HEK293 (cell line): ENCODE data around the gene KIF5A.

Experiments used
- GLI2 ChIP-seq: fragments of 450-650 bp; formaldehyde crosslinking; IDR thresholded peaks from 2 replicates; pipeline ENCODE4; 2017; ENCODE audit warnings: missing biosample characterization, missing genetic modification characterization, low read depth, borderline replicate concordance
- GLIS2 ChIP-seq: fragments of 450-650 bp; formaldehyde crosslinking; IDR thresholded peaks from 2 replicates; pipeline ENCODE4 v1.5.1; 2016; ENCODE audit warnings: missing biosample characterization, missing genetic modification characterization
- HIC1 ChIP-seq: fragments of 450-650 bp; formaldehyde crosslinking; IDR thresholded peaks from 2 replicates; pipeline ENCODE4 v1.5.1; 2016; ENCODE audit warnings: missing biosample characterization, missing genetic modification characterization
- KLF9 ChIP-seq: fragments of 450-650 bp; formaldehyde crosslinking; IDR thresholded peaks from 2 replicates; pipeline ENCODE4 v1.5.1; 2016; ENCODE audit warnings: missing biosample characterization, missing genetic modification characterization, low read depth
- PRDM10 ChIP-seq: fragments of 450-650 bp; formaldehyde crosslinking; IDR thresholded peaks from 2 replicates; pipeline ENCODE4 v1.5.1; 2016; ENCODE audit warnings: missing biosample characterization, missing genetic modification characterization
- PRDM4 ChIP-seq: fragments of 450-650 bp; formaldehyde crosslinking; IDR thresholded peaks from 2 replicates; pipeline ENCODE4 v1.5.1; 2017; ENCODE audit warnings: missing biosample characterization, missing genetic modification characterization
- YY1 ChIP-seq: fragments of 450-650 bp; formaldehyde crosslinking; IDR thresholded peaks from 2 replicates; pipeline ENCODE4 v1.5.1; 2018; ENCODE audit warnings: missing biosample characterization, missing genetic modification characterization
- ZBTB17 ChIP-seq: fragments of 450-650 bp; formaldehyde crosslinking; IDR thresholded peaks from 2 replicates; pipeline ENCODE4 v1.5.1; 2016; ENCODE audit warnings: missing biosample characterization, missing genetic modification characterization
- ZFHX2 ChIP-seq: fragments of 450-650 bp; formaldehyde crosslinking; conservative IDR thresholded peaks from 2 replicates; pipeline ENCODE4 v1.5.1; 2016; ENCODE audit warnings: missing biosample characterization, missing genetic modification characterization
- ZNF10 ChIP-seq: fragments of 450-650 bp; formaldehyde crosslinking; IDR thresholded peaks from 2 replicates; pipeline ENCODE4 v1.5.1; 2017; ENCODE audit warnings: missing biosample characterization, missing genetic modification characterization
- ZNF121 ChIP-seq: fragments of 450-650 bp; formaldehyde crosslinking; IDR thresholded peaks from 2 replicates; pipeline ENCODE4 v1.5.1; 2016; ENCODE audit warnings: missing biosample characterization, missing genetic modification characterization
- ZNF16 ChIP-seq: fragments of 450-650 bp; formaldehyde crosslinking; IDR thresholded peaks from 2 replicates; pipeline ENCODE4 v1.5.1; 2016; ENCODE audit warnings: low read depth, missing biosample characterization, missing genetic modification characterization
- ZNF169 ChIP-seq: fragments of 450-650 bp; formaldehyde crosslinking; IDR thresholded peaks from 2 replicates; pipeline ENCODE4 v1.5.1; 2016; ENCODE audit warnings: missing biosample characterization, missing genetic modification characterization
- ZNF174 ChIP-seq: fragments of 450-650 bp; formaldehyde crosslinking; IDR thresholded peaks from 2 replicates; pipeline ENCODE4 v1.5.0; 2017; ENCODE audit warnings: missing biosample characterization, mild to moderate bottlenecking, missing genetic modification characterization
- ZNF214 ChIP-seq: fragments of 450-650 bp; formaldehyde crosslinking; IDR thresholded peaks from 2 replicates; pipeline ENCODE4 v1.5.1; 2017; ENCODE audit warnings: missing biosample characterization, mild to moderate bottlenecking, missing genetic modification characterization, borderline replicate concordance
- ZNF24 ChIP-seq: fragments of 450-650 bp; formaldehyde crosslinking; IDR thresholded peaks from 2 replicates; pipeline ENCODE4 v1.5.1; 2016; ENCODE audit warnings: missing biosample characterization, missing genetic modification characterization
- ZNF274 ChIP-seq, 2 experiments: fragments of 200-500 bp in 1 of 2; fragments of 450-650 bp in 1 of 2; sonication (Bioruptor generic) in 1 of 2; formaldehyde crosslinking in 1 of 2; IDR thresholded peaks; 2 replicates each; pipeline versions ENCODE4 v1.5.1 to v1.6.1; 2014 to 2016; ENCODE audit warnings: borderline replicate concordance in 1 of 2, inconsistent platforms in 1 of 2, low read length in 1 of 2, missing biosample characterization in 1 of 2, missing genetic modification characterization in 1 of 2
- ZNF335 ChIP-seq: fragments of 450-650 bp; formaldehyde crosslinking; conservative IDR thresholded peaks from 2 replicates; pipeline ENCODE4 v1.5.1; 2016; ENCODE audit warnings: missing biosample characterization, missing genetic modification characterization
- ZNF433 ChIP-seq: fragments of 450-650 bp; formaldehyde crosslinking; IDR thresholded peaks from 2 replicates; pipeline ENCODE4 v1.5.1; 2016; ENCODE audit warnings: missing biosample characterization, missing genetic modification characterization, low read depth
- ZNF473 ChIP-seq: fragments of 450-650 bp; formaldehyde crosslinking; IDR thresholded peaks from 2 replicates; pipeline ENCODE4 v1.5.1; 2017; ENCODE audit warnings: missing biosample characterization, missing genetic modification characterization
- ZNF513 ChIP-seq: fragments of 450-650 bp; IDR thresholded peaks from 2 replicates; pipeline ENCODE4 v1.5.1; 2018; ENCODE audit warnings: missing biosample characterization, missing genetic modification characterization
- ZNF530 ChIP-seq: fragments of 450-650 bp; formaldehyde crosslinking; IDR thresholded peaks from 2 replicates; pipeline ENCODE4 v1.5.1; 2016; ENCODE audit warnings: low read depth, missing biosample characterization, missing genetic modification characterization
- ZNF677 ChIP-seq: fragments of 450-650 bp; IDR thresholded peaks from 2 replicates; pipeline ENCODE4 v1.5.0; 2018; ENCODE audit warnings: missing biosample characterization, mild to moderate bottlenecking, missing genetic modification characterization, moderate library complexity
- ZSCAN30 ChIP-seq: fragments of 450-650 bp; IDR thresholded peaks from 2 replicates; pipeline ENCODE4 v1.5.1; 2018; ENCODE audit warnings: missing biosample characterization, mild to moderate bottlenecking, missing genetic modification characterization, moderate library complexity
- ZSCAN5A ChIP-seq: fragments of 450-650 bp; formaldehyde crosslinking; IDR thresholded peaks from 2 replicates; pipeline ENCODE4 v1.5.1; 2016; ENCODE audit warnings: missing biosample characterization, missing genetic modification characterization

Gene KIF5A

GRCh38 chr12:57632958-57633840, 83.4 kb downstream of the KIF5A start, which contains the start of gene B4GALNT1 (continued):
- TF ChIP-seq ZNF274 (IDR thresholded peaks at IDR 0.05; ENCODE audit: low read length) = no peak
- no peak for TF ChIP-seq ZNF274 (tag by site-specific recombination; IDR thresholded peaks at IDR 0.05; ENCODE audit: borderline replicate concordance)
- peak; percentile 97 for TF ChIP-seq ZNF335 (tag by site-specific recombination)
- no peak for TF ChIP-seq PRDM4 (tag by site-specific recombination)
- TF ChIP-seq ZBTB17 (tag by site-specific recombination) = peak; percentile 72
- no peak for TF ChIP-seq ZNF174 (tag by site-specific recombination)
- TF ChIP-seq ZNF677 (tag by site-specific recombination) = no peak
- peak; percentile 5; the same call in 1 of the 2 replicates for TF ChIP-seq GLIS2 (tag by site-specific recombination)
- no peak for TF ChIP-seq ZNF24
- TF ChIP-seq ZNF530 = no peak
- TF ChIP-seq ZNF513 (tag by site-specific recombination) = no peak
- TF ChIP-seq ZSCAN30 = peak; percentile 58
- TF ChIP-seq ZFHX2 (tag by site-specific recombination) = peak; percentile 90
- no peak for TF ChIP-seq HIC1 (tag by site-specific recombination)
- TF ChIP-seq ZNF473 (tag by site-specific recombination) = no peak
- TF ChIP-seq PRDM10 (tag by site-specific recombination) = no peak
- no peak for TF ChIP-seq ZNF121 (tag by site-specific recombination)
- TF ChIP-seq YY1 (tag by site-specific recombination) = no peak
- no peak for TF ChIP-seq ZNF169 (tag by site-specific recombination)
- no peak for TF ChIP-seq ZNF16
- TF ChIP-seq GLI2 = no peak
- TF ChIP-seq ZNF214 = no peak
- no peak for TF ChIP-seq ZNF433
- no peak; the same call in 1 of the 2 replicates for TF ChIP-seq KLF9 (tag by site-specific recombination)
- TF ChIP-seq ZNF10 (tag by site-specific recombination) = no peak
- 0 out of 2 replicates have a peak, but pooled peaks have one; percentile 42 for TF ChIP-seq ZSCAN5A (tag by site-specific recombination)
